Neural progenitor cell (in vitro differentiated cells): ENCODE results near the gene SNURF. TPM values are rescaled to one million over a fixed set of nuclear protein-coding genes. Genes with fewer than 3 reads are reported as not detected.

Experiments
- DNase-seq: peaks from one replicate; pipeline ENCODE4 v3.0.0-alpha.2; 2016; ENCODE audit warnings: low spot score
- H2AFZ ChIP-seq: fragments of 200-600 bp; sonication (generic); replicated peaks from 2 replicates; pipeline ENCODE4 v1.6.1; 2016; ENCODE audit warnings: antibody characterized with exemption
- H3F3A ChIP-seq: fragments of 200-600 bp; sonication (generic); 2 replicates; pipeline ENCODE4 v1.6.1; 2016; ENCODE audit warnings: antibody characterized with exemption, low read depth
- H3K27ac ChIP-seq: fragments of 200-600 bp; sonication (generic); 2 replicates; pipeline ENCODE4 v1.5.1; 2016; ENCODE audit warnings: mild to moderate bottlenecking
- H3K27me3 ChIP-seq: fragments of 200-600 bp; sonication (generic); 2 replicates; pipeline ENCODE4 v1.6.1; 2016; ENCODE audit warnings: mild to moderate bottlenecking, moderate library complexity
- H3K36me3 ChIP-seq: fragments of 200-600 bp; sonication (generic); 2 replicates; pipeline ENCODE4 v1.5.1; 2016
- H3K4me1 ChIP-seq: fragments of 200-600 bp; sonication (generic); 2 replicates; pipeline ENCODE4 v1.6.1; 2016; ENCODE audit warnings: mixed run types
- H3K4me2 ChIP-seq: fragments of 200-600 bp; sonication (generic); 2 replicates; pipeline ENCODE4 v1.6.1; 2016
- H3K4me3 ChIP-seq: fragments of 200-600 bp; sonication (generic); 2 replicates; pipeline ENCODE4 v1.5.1; 2016
- H3K79me2 ChIP-seq: fragments of 200-600 bp; sonication (generic); 2 replicates; pipeline ENCODE4 v1.6.1; 2016; ENCODE audit warnings: low read depth
- H3K9ac ChIP-seq: fragments of 200-600 bp; sonication (generic); 2 replicates; pipeline ENCODE4 v1.6.1; 2016
- H3K9me3 ChIP-seq: fragments of 200-600 bp; sonication (generic); 2 replicates; pipeline ENCODE4 v1.5.1; 2016; ENCODE audit warnings: low read depth
- H4K20me1 ChIP-seq: fragments of 200-600 bp; sonication (generic); 2 replicates; pipeline ENCODE4 v1.6.1; 2016; ENCODE audit warnings: low read depth
- H3K27ac Mint-ChIP-seq: 3 replicates; pipeline ENCODE4 v1.8.0; 2021; ENCODE audit warnings: mixed read lengths
- H3K27me3 Mint-ChIP-seq: 2 replicates; pipeline ENCODE4 v1.8.0; 2022; ENCODE audit warnings: low read depth, mild to moderate bottlenecking, inconsistent platforms, moderate library complexity, mixed read lengths; ENCODE audit not compliant: insufficient read depth
- H3K36me3 Mint-ChIP-seq: 3 replicates; pipeline ENCODE4 v1.8.0; 2021; ENCODE audit warnings: mixed read lengths
- H3K4me1 Mint-ChIP-seq: 3 replicates; pipeline ENCODE4 v1.8.0; 2021; ENCODE audit warnings: mixed read lengths
- H3K4me3 Mint-ChIP-seq: 3 replicates; pipeline ENCODE4 v1.8.0; 2021; ENCODE audit warnings: mild to moderate bottlenecking, moderate library complexity, mixed read lengths
- H3K9me3 Mint-ChIP-seq: 3 replicates; pipeline ENCODE4 v1.8.0; 2020; ENCODE audit warnings: mixed read lengths
- EZH2 ChIP-seq: fragments of 200-600 bp; sonication (generic); IDR thresholded peaks from 2 replicates; pipeline ENCODE4 v1.6.1; 2017; ENCODE audit warnings: antibody characterized with exemption, mild to moderate bottlenecking, moderate library complexity
- EZH2phosphoT487 ChIP-seq: fragments of 200-600 bp; sonication (generic); IDR thresholded peaks from 2 replicates; pipeline ENCODE4 v1.6.1; 2017; ENCODE audit warnings: antibody characterized with exemption
- total RNA-seq: library from RNA; depleted of rRNA; stranded (reverse); fragments of >200 nt; gene quantifications from 2 replicates; pipeline ENCODE4 v1.2.3, GENCODE V29; 2015; ENCODE audit warnings: low replicate concordance
- TF ChIP-seq, protein P1 (sequence below): fragments of 200-600 bp; sonication (generic); IDR thresholded peaks from 2 replicates; pipeline ENCODE4 v1.5.1; 2017; ENCODE audit warnings: antibody characterized with exemption, mild to moderate bottlenecking

SNURF gene, protein sequence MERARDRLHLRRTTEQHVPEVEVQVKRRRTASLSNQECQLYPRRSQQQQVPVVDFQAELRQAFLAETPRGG
- total RNA-seq, result 21.1 and 40.1 TPM in 2 replicates

DNA sequence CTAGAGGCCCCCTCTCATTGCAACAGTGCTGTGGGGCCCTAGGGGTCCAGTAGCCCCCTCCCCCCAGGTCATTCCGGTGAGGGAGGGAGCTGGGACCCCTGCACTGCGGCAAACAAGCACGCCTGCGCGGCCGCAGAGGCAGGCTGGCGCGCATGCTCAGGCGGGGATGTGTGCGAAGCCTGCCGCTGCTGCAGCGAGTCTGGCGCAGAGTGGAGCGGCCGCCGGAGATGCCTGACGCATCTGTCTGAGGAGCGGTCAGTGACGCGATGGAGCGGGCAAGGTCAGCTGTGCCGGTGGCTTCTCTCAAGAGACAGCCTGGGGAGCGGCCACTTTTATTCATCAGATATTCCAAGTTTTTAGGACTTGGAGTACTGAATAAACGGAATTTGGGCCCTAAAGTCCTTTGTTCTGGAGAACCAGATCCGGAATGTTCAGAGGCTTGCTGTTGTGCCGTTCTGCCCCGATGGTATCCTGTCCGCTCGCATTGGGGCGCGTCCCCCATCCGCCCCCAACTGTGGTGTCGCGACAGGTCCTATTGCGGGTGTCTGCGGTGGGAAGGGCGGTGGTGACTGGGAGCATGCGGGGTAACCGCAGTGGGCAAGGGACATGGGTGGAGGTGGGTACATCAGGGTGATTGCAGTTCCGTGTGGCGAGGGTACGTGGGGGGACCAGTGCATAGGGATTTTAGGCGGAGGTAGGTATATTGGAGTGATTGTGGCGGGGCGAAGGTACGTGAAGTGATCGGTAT lies at the start of gene SNURF, which contains the start of gene SNRPN:
SNURF (plus strand) TSS at position 205 of the 748 bp plus-strand sequence; CDS start at position 267, 62 bp downstream.
SNRPN (plus strand) TSS at position 205 of the 748 bp plus-strand sequence. CDS start 19,467 bp downstream, outside the sequence.
- peaks cover 6% of the 10 kb centered on the region for H3K27me3 Mint-ChIP-seq
- H3K36me3 ChIP-seq, result no peaks in the 10 kb centered on the region
- peak within 1 kb of the TSS; percentile 94 for H3K27ac Mint-ChIP-seq
- H3K4me2 ChIP-seq, result peak within 1 kb of the TSS; percentile 82
- peak within 1 kb of the TSS; percentile 91 for H3K27ac ChIP-seq
- peaks cover 12% of the 10 kb centered on the region for H3K36me3 Mint-ChIP-seq
- peak within 1 kb of the TSS; percentile 77 for H3K4me3 ChIP-seq
- H3K4me3 Mint-ChIP-seq, result peak within 1 kb of the TSS; percentile 91
- H3K4me1 ChIP-seq, result peaks cover 31% of the 10 kb centered on the region
- H3K9me3 ChIP-seq, result no peaks in the 10 kb centered on the region
- no peaks in the 10 kb centered on the region for H3K27me3 ChIP-seq
- TF ChIP-seq EZH2 (no peak), EZH2phosphoT487 (no peak)
- TF ChIP-seq, protein P1, sequence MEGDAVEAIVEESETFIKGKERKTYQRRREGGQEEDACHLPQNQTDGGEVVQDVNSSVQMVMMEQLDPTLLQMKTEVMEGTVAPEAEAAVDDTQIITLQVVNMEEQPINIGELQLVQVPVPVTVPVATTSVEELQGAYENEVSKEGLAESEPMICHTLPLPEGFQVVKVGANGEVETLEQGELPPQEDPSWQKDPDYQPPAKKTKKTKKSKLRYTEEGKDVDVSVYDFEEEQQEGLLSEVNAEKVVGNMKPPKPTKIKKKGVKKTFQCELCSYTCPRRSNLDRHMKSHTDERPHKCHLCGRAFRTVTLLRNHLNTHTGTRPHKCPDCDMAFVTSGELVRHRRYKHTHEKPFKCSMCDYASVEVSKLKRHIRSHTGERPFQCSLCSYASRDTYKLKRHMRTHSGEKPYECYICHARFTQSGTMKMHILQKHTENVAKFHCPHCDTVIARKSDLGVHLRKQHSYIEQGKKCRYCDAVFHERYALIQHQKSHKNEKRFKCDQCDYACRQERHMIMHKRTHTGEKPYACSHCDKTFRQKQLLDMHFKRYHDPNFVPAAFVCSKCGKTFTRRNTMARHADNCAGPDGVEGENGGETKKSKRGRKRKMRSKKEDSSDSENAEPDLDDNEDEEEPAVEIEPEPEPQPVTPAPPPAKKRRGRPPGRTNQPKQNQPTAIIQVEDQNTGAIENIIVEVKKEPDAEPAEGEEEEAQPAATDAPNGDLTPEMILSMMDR, result no peak
- no peak within 1 kb of the TSS for H2AFZ ChIP-seq
- H3K9ac ChIP-seq, result peak within 1 kb of the TSS; percentile 80
- H3F3A ChIP-seq, result peaks cover 48% of the 10 kb centered on the region
- peak; percentile 91 for DNase-seq
- peaks cover 82% of the 10 kb centered on the region for H3K79me2 ChIP-seq
- H3K4me1 Mint-ChIP-seq, result peaks cover 3% of the 10 kb centered on the region
- H3K9me3 Mint-ChIP-seq, result peaks cover 29% of the 10 kb centered on the region
- peaks cover 13% of the 10 kb centered on the region for H4K20me1 ChIP-seq

DNA sequence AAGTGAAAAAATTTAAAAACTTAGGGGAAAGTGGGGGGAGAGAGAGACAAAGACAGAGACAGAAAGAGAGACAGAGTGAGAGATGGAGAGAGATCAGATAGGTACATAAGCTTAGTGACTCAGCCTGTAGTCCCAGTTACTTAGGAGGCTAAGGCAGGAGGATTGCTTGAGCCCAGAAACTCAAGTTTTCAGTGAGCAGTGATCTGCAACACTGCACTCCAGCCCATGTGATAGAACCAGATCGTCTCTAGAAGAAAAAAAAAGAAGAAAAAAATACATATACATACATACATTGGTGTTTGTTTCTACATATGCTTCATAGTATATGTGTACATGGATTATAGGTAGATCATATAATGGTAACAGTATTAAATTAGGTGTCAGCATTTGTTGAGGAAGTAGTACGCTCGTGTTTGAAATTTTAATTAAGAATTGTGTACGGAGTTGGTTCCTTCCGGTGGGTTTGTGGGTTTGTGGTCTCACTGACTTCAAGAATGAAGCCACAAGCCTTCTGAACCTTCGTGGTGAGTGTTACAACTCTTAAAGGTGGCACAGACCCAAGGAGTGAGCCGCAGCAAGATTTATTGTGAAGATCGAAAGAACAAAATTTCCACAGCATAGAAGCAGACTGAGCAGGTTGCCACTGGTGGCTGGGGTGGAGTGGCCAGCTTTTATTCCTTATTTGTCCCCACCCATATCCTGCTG lies 38.3 kb upstream of the SNURF start:
- Histone ChIP-seq H3K4me3 (no peak overlapping the region), H3F3A (peaks cover 7% of the 10 kb centered on the region), H3K9ac (no peak overlapping the region), H3K27me3 (no peaks in the 10 kb centered on the region), H3K27ac (no peak overlapping the region), H3K9me3 (no peaks in the 10 kb centered on the region), H2AFZ (no peak overlapping the region), H3K36me3 (no peaks in the 10 kb centered on the region), H3K4me1 (peaks cover 8% of the 10 kb centered on the region), H4K20me1 (no peaks in the 10 kb centered on the region), H3K79me2 (no peaks in the 10 kb centered on the region), H3K4me2 (no peak overlapping the region)
- TF ChIP-seq EZH2 (no peak), EZH2phosphoT487 (no peak)
- TF ChIP-seq, protein P1, result no peak
- DNase-seq, result no peak
- peaks cover 25% of the 10 kb centered on the region for H3K9me3 Mint-ChIP-seq
- H3K36me3 Mint-ChIP-seq, result peaks cover 6% of the 10 kb centered on the region
- H3K4me1 Mint-ChIP-seq, result no peaks in the 10 kb centered on the region
- H3K27me3 Mint-ChIP-seq, result no peaks in the 10 kb centered on the region
- no peak overlapping the region for H3K27ac Mint-ChIP-seq
- no peak overlapping the region for H3K4me3 Mint-ChIP-seq

DNA sequence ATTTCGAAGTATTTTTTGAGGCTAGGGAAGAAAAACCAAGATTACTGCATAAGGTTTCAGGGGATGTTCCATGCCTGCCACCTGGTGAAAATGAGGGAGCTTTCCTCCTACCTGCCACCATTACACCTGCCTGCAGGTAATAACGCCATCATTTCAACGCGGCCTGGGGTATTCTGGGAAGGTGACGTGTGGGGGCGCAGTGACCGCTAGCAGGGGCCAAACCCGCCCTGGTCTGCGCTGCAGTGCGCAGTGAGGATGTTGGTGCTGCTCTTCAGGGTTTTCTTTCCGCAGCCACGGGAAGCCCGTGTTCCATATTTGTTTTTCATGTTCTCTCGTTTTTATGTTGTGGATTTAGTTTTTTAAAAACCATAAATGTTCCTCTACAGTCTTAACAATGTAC lies 37.4 kb upstream of the SNURF start:
- no peaks in the 10 kb centered on the region for H3K9me3 ChIP-seq
- H3F3A ChIP-seq, result peaks cover 7% of the 10 kb centered on the region
- TF ChIP-seq EZH2 (no peak), EZH2phosphoT487 (no peak)
- TF ChIP-seq, protein P1, result no peak
- Mint-ChIP-seq H3K4me1 (no peaks in the 10 kb centered on the region), H3K27ac (no peak overlapping the region), H3K4me3 (no peak overlapping the region), H3K9me3 (peaks cover 25% of the 10 kb centered on the region), H3K36me3 (peaks cover 6% of the 10 kb centered on the region), H3K27me3 (no peaks in the 10 kb centered on the region)
- H3K79me2 ChIP-seq, result no peaks in the 10 kb centered on the region
- DNase-seq, result no peak
- no peaks in the 10 kb centered on the region for H4K20me1 ChIP-seq
- no peak overlapping the region for H2AFZ ChIP-seq
- H3K4me1 ChIP-seq, result peaks cover 8% of the 10 kb centered on the region
- H3K9ac ChIP-seq, result no peak overlapping the region
- no peak overlapping the region for H3K4me3 ChIP-seq
- H3K27ac ChIP-seq, result no peak overlapping the region
- no peaks in the 10 kb centered on the region for H3K36me3 ChIP-seq
- no peaks in the 10 kb centered on the region for H3K27me3 ChIP-seq
- H3K4me2 ChIP-seq, result no peak overlapping the region
